BE2C (cell line): ENCODE results near the gene TRHDE.

Experiments
- DNase-seq: peaks from one replicate; pipeline ENCODE4 v3.0.0-alpha.2; 2020
- H3K27me3 ChIP-seq: fragments of 250-450 bp; sonication (Bioruptor Pico); 2 replicates; pipeline ENCODE4 v1.5.1; 2020; ENCODE audit warnings: mild to moderate bottlenecking
- H3K36me3 ChIP-seq: fragments of 250-450 bp; sonication (Bioruptor Pico); 2 replicates; pipeline ENCODE4 v1.5.1; 2020; ENCODE audit warnings: mild to moderate bottlenecking
- H3K4me1 ChIP-seq: fragments of 250-450 bp; sonication (Bioruptor Pico); 2 replicates; pipeline ENCODE4 v1.5.1; 2020
- H3K4me3 ChIP-seq: 2 replicates; pipeline ENCODE4 v1.5.1; 2011; ENCODE audit warnings: low read depth, low read length
- H3K9me3 ChIP-seq: fragments of 250-450 bp; sonication (Bioruptor Pico); 2 replicates; pipeline ENCODE4 v1.5.1; 2020
- TF ChIP-seq, protein P1 (sequence below): IDR thresholded peaks from 2 replicates; pipeline ENCODE4 v1.5.1; 2012; ENCODE audit warnings: mild to moderate bottlenecking, low read depth, low read length

Gene TRHDE

DNA sequence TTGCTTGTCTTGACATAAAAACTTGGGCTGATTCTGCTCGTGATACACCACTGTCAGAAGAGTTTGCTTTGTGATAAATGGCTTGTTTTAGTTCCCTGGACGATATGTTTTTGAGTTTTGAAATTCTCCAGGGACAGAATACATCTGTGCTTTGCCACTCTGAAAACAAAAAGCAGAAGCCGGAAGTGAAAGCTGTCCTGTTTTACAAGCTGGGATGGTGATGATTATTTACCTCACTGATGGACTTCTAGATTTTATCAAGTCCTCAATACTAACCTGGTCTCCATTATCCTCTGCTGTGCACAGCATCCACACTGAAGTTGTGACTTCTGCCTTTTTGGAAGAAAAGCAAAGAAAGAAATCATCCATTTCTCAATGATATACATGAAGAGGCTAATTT lies 251.6 kb downstream of the TRHDE start:
- Histone ChIP-seq H3K4me1 (no peaks in the 10 kb centered on the region), H3K9me3 (no peaks in the 10 kb centered on the region), H3K36me3 (no peaks in the 10 kb centered on the region), H3K27me3 (no peaks in the 10 kb centered on the region), H3K4me3 (no peak overlapping the region)
- TF ChIP-seq, protein P1, sequence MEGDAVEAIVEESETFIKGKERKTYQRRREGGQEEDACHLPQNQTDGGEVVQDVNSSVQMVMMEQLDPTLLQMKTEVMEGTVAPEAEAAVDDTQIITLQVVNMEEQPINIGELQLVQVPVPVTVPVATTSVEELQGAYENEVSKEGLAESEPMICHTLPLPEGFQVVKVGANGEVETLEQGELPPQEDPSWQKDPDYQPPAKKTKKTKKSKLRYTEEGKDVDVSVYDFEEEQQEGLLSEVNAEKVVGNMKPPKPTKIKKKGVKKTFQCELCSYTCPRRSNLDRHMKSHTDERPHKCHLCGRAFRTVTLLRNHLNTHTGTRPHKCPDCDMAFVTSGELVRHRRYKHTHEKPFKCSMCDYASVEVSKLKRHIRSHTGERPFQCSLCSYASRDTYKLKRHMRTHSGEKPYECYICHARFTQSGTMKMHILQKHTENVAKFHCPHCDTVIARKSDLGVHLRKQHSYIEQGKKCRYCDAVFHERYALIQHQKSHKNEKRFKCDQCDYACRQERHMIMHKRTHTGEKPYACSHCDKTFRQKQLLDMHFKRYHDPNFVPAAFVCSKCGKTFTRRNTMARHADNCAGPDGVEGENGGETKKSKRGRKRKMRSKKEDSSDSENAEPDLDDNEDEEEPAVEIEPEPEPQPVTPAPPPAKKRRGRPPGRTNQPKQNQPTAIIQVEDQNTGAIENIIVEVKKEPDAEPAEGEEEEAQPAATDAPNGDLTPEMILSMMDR, result no peak
- no peak for DNase-seq

GRCh38 chr12:72535212-72535990 lies 263.2 kb downstream of the TRHDE start:
- Histone ChIP-seq H3K36me3 (no peaks in the 10 kb centered on the region), H3K9me3 (no peaks in the 10 kb centered on the region), H3K4me3 (no peak overlapping the region), H3K27me3 (no peaks in the 10 kb centered on the region), H3K4me1 (no peaks in the 10 kb centered on the region)
- no peak for DNase-seq
- TF ChIP-seq, protein P1, result no peak

- no peaks in the 10 kb centered on the region for H3K9me3 ChIP-seq
- H3K27me3 ChIP-seq, result no peaks in the 10 kb centered on the region
- H3K4me3 ChIP-seq, result no peak overlapping the region
- TF ChIP-seq, protein P1, result no peak
- no peaks in the 10 kb centered on the region for H3K36me3 ChIP-seq
- no peaks in the 10 kb centered on the region for H3K4me1 ChIP-seq
- DNase-seq, result no peak
These were observed 268.6 kb downstream of the TRHDE start for GRCh38 chr12:72540811-72541210.

GRCh38 chr12:72543777-72544467 lies 271.8 kb downstream of the TRHDE start:
- Histone ChIP-seq H3K27me3 (no peaks in the 10 kb centered on the region), H3K36me3 (no peaks in the 10 kb centered on the region), H3K9me3 (no peaks in the 10 kb centered on the region), H3K4me3 (no peak overlapping the region), H3K4me1 (no peaks in the 10 kb centered on the region)
- no peak for DNase-seq
- TF ChIP-seq, protein P1, result no peak

- TF ChIP-seq, protein P1, result no peak
These were observed 273.9 kb downstream of the TRHDE start for GRCh38 chr12:72546106-72546505.

DNA sequence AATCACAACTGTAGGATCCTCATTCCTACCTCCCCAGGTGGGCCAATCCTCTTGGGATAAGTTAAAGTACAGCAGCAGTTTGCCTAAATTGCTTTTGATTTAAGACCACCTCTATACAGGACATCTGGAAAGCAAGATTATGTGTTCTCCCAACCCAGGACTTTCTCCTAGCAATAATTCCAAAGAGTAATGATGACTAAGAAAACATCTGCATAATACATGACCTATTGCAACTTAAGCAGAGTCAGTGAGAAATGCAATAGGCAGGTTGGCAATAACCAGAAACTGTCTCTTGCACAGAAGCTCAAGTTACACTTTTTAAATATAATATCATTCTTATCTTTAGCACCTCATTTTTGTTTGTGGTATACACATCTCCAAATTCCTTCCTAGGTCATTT lies 275.4 kb downstream of the TRHDE start:
- Histone ChIP-seq H3K27me3 (no peaks in the 10 kb centered on the region), H3K4me3 (no peak overlapping the region), H3K4me1 (no peaks in the 10 kb centered on the region), H3K36me3 (no peaks in the 10 kb centered on the region), H3K9me3 (no peaks in the 10 kb centered on the region)
- no peak for DNase-seq
- TF ChIP-seq, protein P1, result no peak

More at GRCh38 chr12:72546106-72546505, 273.9 kb downstream of the TRHDE start:
- Histone ChIP-seq H3K4me3 (no peak overlapping the region), H3K36me3 (no peaks in the 10 kb centered on the region), H3K27me3 (no peaks in the 10 kb centered on the region), H3K4me1 (no peaks in the 10 kb centered on the region), H3K9me3 (no peaks in the 10 kb centered on the region)
- DNase-seq, result no peak
